GM12872 (cell line): Measurements from ENCODE around the gene RNU6-1.

Experiments used
- TF ChIP-seq, protein P1 (sequence below): IDR thresholded peaks from 3 replicates; pipeline ENCODE4 v1.5.1; 2011; ENCODE audit warnings: low read depth, mild to moderate bottlenecking, low read length, moderate library complexity; ENCODE audit not compliant: insufficient read depth

Gene RNU6-1

DNA sequence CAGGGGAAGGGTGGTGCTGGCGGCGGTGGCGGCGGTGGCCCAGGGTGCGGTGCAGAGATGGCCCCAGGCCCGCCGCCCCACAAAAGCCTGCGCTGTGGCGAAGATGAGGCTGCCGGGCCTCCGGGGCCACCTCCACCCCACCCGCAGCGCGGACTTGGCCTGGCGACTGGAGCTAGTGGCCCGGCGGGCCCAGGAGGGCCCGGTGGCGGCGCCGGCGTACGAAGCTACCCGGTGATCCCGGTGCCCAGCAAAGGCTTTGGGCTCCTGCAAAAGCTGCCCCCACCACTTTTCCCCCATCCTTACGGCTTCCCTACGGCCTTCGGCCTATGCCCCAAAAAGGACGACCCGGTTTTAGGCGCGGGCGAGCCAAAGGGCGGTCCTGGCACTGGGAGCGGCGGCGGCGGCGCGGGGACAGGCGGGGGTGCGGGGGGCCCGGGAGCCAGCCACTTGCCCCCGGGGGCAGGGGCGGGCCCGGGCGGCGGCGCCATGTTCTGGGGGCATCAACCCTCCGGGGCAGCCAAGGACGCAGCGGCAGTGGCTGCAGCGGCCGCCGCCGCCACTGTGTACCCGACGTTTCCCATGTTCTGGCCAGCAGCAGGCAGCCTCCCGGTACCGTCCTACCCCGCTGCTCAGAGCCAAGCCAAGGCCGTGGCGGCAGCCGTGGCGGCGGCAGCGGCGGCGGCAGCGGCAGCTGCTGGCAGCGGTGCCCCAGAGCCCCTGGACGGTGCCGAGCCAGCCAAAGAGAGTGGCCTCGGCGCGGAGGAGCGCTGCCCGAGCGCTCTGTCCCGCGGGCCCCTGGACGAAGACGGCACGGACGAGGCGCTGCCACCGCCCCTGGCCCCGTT is 12.9 kb downstream of the RNU6-1 start:
- TF ChIP-seq, protein P1, sequence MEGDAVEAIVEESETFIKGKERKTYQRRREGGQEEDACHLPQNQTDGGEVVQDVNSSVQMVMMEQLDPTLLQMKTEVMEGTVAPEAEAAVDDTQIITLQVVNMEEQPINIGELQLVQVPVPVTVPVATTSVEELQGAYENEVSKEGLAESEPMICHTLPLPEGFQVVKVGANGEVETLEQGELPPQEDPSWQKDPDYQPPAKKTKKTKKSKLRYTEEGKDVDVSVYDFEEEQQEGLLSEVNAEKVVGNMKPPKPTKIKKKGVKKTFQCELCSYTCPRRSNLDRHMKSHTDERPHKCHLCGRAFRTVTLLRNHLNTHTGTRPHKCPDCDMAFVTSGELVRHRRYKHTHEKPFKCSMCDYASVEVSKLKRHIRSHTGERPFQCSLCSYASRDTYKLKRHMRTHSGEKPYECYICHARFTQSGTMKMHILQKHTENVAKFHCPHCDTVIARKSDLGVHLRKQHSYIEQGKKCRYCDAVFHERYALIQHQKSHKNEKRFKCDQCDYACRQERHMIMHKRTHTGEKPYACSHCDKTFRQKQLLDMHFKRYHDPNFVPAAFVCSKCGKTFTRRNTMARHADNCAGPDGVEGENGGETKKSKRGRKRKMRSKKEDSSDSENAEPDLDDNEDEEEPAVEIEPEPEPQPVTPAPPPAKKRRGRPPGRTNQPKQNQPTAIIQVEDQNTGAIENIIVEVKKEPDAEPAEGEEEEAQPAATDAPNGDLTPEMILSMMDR, result no peak

DNA sequence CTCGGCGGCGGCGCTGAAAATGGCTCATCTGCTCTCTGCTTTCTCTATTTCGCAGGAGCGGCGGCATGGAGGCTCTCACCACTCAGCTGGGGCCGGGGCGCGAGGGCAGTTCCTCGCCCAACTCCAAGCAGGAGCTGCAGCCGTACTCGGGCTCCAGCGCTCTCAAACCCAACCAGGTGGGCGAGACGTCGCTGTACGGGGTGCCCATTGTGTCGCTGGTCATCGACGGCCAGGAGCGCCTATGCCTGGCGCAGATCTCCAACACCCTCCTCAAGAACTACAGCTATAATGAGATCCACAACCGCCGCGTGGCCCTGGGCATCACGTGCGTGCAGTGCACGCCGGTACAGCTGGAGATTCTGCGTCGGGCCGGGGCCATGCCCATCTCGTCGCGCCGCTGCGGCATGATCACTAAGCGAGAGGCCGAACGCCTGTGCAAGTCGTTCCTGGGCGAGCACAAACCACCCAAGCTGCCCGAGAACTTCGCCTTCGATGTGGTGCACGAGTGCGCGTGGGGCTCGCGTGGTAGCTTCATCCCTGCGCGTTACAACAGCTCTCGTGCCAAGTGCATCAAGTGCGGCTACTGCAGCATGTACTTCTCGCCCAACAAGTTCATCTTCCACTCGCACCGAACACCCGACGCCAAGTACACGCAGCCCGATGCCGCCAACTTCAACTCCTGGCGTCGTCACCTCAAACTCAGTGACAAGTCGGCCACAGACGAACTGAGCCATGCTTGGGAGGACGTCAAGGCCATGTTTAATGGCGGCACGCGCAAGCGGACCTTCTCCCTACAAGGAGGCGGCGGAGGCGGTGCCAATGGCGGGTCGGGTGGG is 13.7 kb downstream of the RNU6-1 start:
- TF ChIP-seq, protein P1, result no peak

DNA sequence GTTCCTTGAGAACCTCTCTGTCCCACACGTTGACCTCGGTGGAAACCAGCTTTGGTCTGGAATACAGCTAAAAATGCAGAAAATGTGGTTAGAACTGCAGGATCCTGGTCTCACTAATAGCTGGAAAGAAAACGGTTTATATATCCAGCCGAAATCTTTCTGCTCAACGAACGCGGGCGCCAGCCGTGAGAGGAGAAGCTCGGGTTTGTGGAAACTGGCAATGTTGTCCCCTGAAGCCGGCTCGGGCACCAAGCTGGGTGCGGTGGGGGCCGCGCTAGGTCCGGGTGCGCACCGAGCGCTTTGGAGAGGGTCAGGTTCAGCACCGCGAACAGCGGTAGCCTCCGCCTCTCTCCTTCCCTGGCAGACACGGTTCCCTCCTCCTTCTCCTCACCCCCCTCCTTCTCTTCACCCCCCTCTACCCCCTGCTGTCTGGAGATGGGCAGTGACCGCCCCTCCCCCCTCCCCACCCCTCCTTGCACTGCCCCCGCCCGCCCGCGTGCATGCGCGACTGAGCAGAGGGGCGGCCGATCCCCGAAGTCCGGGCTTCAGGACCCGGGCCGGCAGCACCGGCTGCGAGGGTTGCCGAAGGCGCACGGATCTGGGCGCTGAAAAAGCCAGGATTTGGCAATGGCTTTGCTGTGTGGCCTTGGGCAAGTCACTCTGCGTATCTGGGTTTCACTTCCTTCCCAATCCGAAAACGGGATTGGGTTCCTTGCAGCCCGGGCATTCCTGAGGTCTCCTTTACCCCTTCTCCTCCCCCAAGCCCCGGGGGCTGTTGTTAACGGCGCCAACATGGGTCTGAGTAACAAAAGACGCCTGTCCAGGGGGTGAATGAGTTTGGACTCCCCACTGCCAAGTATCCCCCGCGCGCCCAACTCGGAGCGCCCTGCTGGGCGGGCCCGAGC is 14.6 kb downstream of the RNU6-1 start, which contains the start of gene SKOR1:
TSS of gene SKOR1 (plus strand) at position 534 of the 905 bp plus-strand sequence. CDS start at position 628, 94 bp downstream.
- TF ChIP-seq, protein P1, result no peak

DNA sequence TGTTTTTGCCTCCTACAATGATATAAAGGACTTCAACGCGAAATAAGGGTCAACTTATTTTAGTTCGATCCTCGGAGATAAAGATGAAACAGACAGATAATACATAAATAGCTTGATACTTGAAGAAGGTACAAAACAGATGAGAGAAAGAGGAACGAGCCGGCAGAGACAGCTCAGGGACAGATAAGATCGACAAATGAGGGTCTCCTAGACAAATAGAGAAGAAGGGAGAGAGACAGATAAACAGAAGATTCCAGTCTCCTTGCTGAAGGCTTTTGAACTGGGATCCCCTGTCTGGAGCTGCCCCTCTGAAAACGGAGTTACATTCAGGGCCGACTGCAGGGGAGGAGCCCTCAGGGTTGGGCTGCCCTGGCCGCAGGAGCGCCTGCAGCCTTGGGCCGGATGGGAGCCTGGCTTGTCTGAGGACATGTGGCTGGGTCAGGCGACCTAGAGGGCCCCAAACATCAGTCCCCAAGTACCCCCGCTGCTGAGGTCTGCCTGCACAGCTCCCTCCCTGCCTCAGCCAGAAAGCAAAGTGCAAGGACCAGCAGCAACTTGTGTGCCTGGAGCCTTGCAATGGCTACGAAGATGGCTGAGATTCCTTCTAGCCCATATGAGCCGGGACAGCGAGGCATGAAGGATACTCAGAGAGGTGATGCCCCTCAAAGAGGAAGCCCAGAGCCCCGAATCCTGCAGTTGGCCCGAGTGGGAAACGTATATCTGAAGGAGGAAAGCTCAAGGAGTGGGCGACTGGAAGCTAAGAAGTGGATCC is 15.5 kb downstream of the RNU6-1 start:
- TF ChIP-seq, protein P1, result no peak

DNA sequence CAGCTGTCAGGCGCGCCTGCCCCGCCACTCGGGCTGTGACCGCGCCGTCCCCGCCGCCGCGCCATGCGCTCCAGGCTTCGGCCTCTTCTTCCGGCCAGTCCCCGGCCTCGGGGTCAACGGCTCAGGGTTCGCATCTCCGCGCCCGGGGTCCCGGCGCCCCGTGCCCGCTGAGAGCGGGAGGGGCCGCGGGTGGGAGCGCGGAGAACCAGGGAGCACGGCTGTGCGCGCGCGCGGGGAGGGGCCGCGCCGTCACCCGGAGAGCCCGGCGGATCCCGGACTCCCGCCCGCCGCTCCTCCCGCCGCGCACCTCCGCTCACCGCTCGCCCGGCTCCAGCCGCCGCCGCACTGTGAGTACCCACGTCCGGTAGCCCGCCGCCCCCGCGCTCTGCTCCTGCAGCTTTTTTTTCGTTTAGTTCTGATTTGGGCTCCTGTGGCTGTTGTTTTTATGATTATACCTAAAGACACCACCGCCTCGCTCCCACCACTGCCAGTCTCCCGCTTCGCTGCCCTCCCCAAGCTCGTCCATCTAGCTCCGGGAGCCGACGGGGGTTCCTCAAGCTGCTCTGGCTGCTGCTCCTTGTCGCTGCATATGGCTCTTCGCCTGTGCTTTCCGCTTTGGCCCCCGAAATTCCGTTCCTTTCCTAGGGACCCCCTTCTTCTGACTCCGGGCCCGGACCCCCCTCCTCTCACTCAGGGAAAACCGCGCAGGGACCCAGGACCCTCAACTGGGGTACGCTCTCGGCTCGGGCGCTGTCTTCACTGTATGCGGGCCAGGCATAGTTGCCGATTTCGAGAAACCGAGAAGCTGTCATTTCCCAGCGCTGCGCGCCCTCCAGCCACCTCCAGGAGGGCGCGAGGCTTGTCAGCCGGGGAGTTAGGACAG is 16.3 kb downstream of the RNU6-1 start:
- TF ChIP-seq, protein P1, result no peak
